T47D (cell line): ENCODE data around the gene ZNF181.

Source experiments
- DNase-seq, 2 experiments: peaks; one replicate each; pipeline versions ENCODE4 v3.0.0 to v3.0.0-alpha.2; 2011 to 2012; ENCODE audit warnings: low read depth in 1 of 2, low spot score in 1 of 2
- JUND ChIP-seq: IDR thresholded peaks from 2 replicates; pipeline ENCODE4 v1.6.1; 2012; ENCODE audit warnings: low read depth
- in situ Hi-C: cut with HindIII; loops from 2 replicates; pipeline ENCODE4 v1.10.0; 2016; ENCODE audit warnings: low sequenced_read_pairs, low pct_unique_long_range_greater_than_20kb

ZNF181 gene

DNA sequence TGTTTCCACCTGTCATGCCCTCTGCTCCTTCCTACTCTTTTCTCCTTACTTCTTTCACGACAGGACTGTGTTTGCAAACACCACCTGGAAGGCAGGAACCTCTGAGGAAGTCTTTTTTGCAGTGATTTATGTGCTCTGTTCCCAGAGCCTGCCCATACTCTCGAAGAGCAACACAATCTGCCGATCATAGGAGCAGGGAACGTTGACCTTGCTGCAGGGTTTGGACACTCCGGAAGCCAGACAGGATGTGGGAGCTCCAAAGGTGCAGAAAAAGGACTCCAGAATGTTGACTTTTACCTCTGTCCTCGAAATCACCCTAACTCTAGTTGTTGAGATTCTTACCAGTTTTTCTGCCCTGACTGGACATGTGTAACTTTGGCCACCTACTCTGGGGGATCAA, 8.6 kb upstream of the ZNF181 start:
- DNase-seq = peak in 1 of 2 experiments; percentile 44
- no peak for TF ChIP-seq JUND
- in situ Hi-C loops = no loop called here

DNA sequence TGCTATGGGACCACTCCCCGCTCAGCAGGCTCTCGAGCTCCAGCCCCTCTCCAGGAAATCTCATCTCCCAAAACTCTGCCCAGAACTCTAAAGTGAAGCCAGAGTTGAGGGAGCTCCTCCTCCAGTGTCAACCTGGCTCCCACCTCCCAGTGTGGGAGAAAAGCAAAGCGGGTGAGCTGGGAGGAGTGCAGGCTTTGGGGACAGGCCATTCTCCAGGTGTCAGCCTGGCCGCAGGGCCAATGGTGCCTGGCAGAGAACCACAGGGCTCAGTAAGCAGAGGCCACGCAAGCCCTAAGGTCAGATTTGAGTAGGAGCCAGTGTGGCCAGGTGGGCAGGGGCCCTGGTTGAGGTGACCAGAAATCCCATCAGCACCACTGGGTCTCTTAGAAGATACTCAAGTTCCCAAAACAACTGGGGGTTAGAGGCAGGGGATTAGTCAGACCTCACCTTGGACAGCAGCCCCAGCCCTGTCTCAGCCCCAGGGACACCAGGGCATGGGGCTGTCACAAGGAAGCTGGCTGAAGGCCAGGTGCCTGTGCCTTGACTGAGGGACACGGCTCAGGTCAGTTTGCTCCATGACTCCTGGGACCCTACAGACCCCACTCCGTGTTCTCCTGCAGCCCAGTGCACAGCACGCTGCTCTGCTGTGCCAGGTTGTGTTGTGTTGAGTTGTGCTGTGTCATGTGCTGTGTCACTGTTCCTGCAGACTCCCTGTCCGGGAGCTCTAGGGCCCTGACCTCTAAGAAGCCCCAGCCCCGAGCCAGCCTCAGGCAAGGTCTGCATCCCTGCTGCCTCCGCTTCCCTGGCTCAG, 2.8 kb upstream of the ZNF181 start:
- DNase-seq = peak in 1 of 2 experiments; percentile 9
- no peak for TF ChIP-seq JUND
- in situ Hi-C loops = no loop called here

- in situ Hi-C loops = no loop called here
- no peak for DNase-seq
- no peak for TF ChIP-seq JUND
These were observed 2.1 kb upstream of the ZNF181 start for GRCh38 chr19:34731964-34732363.

GRCh38 chr19:34732612-34733211, 1.3 kb upstream of the ZNF181 start:
- no peak for DNase-seq
- in situ Hi-C loops = no loop called here
- TF ChIP-seq JUND = no peak

DNA sequence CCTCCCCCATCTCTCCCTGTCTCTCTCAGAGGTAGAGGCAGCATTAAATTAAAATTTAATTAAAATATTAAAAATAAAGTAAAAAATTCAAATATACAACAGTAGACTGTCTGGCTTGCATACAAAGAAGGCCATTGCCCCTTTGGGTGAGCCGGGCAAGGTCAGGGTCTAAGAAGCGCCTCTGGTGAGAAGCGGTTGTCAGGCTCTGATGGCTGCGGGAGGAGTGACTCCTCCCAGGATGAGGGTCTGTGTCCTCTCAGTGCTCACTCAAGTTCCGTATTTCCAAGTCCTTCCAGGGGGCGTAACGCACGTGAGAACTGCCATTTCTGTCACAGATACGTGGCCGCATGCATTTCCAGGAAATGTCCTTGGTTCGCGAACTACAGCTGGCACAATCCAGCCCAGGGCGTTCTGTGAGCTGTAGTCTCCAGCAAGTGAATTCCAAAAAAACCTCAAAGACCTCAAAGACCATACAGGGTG, 737 bp upstream of the ZNF181 start:
- in situ Hi-C loops = no loop called here
- DNase-seq = no peak

DNA sequence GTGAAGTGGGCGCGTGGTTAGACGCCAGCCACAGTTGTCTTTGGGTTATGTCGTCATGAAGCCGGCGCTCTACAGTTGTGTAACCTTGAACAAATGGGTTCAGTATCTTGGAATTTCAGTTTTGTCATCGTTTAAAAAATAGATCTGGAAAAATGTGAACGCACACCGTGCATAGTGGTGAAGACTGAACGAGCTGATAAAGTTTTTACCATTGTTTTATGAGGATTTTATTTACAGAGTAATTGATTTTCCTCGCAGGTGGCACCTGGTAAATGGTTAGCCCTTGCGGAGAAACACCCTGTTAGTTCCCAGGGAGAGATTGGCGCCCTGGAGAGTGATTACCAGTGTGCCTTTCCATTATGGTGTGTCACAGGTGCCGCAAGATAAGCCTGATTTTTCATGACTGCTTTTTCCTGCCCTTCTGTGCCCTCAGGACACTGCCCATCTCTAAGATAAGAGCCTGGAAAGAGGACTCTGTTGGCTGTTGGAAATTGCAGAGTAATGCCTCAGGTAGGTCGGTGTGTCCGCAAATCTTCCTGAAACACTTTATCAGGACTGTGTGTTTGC, 577 bp downstream of the ZNF181 start:
- TF ChIP-seq JUND = no peak
- peak in 1 of 2 experiments; percentile 23 for DNase-seq

More for the DNA sequence above, 737 bp upstream of the ZNF181 start:
- no peak for TF ChIP-seq JUND

DNA sequence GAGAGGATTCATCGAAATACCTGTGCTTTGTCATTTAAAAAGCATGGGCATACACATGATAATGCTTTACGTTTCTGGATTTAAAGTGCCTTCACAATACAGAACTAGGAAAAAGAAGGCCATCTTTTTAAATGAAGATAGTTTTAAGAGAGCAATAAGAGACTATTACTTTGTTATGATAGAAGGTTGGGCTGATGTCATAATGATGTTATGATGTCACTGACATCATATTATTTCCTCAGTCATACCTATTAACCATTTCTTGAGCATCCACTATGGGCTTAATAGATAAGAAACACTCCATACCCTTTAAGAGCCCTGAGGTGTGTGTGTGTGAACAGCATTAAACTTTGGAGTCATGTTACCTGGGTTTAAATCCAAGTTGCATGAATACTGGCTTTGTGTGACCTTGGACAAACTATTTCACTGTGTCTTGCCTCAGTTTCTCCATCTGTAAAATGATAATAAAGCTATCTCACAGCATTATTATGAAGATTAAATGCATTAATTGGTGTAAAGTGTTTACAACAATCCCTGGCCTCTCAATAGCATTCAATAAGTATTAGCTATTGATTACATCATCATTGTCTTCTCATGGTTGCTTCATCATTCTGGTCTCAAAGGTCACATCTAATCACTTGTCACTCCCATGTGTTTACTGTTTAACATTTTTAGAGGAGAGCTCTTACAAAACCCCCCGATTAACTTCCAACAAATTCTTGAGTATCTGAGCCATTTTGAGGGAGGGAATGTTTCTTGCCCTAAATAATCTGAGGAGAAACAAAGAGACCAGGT, 11.1 kb downstream of the ZNF181 start:
- no peak for DNase-seq
- TF ChIP-seq JUND = no peak
- in situ Hi-C loops = no loop called here

More for the DNA sequence above, 577 bp downstream of the ZNF181 start:
- in situ Hi-C loops = no loop called here

DNA sequence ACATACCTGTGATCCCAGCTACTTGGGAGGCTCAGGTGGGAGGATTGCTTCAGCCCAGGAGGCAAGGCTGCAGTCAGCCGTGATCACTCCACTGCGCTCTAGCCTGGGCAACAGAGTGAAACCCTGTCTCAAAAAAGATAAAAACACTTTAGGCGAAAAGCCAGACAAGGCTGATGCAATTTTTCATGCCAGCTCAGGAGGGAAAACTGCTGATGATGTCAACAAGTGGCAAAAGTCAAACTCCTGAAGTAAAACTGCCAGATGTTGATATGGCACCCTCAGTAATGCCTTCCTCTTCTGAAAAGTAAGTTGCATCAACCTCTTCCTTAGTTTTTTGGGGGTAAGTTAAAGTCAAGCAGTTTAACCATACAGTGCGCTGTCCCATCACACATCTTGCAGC, 23.4 kb downstream of the ZNF181 start:
- TF ChIP-seq JUND = no peak
- in situ Hi-C loops = no loop called here
- DNase-seq = no peak

DNA sequence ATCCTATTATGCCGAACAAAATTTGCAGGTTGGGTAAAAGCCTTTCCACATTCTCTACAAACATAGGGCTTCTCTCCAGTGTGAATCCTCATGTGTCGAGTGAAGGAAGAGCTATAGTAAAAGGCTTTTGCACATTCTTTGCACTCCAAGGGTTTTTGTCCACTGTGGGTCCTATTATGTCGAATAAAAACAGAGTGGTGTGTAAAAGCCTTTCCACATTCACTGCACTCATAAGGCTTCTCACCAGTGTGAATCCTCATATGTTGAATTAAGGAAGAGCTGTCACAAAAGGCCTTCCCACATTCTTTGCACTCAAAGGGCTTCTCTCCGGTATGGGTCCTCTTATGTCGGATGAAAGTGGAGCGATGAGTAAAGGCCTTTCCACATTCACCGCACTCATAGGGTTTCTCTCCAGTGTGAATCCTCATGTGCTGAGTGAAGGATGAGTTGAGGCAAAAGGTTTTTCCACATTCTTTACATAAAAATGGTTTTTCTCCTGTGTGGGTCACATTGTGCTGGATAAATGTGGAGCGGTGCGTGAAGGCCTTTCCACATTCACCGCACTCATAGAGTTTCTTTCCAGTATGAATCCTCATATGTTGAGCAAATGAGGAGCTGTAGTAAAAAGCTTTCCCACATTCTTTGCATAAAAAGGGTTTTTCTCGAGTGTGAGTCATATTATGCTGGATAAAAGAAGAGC, 25.3 kb downstream of the ZNF181 start:
- in situ Hi-C loops = no loop called here
- no peak for DNase-seq
- no peak for TF ChIP-seq JUND

DNA sequence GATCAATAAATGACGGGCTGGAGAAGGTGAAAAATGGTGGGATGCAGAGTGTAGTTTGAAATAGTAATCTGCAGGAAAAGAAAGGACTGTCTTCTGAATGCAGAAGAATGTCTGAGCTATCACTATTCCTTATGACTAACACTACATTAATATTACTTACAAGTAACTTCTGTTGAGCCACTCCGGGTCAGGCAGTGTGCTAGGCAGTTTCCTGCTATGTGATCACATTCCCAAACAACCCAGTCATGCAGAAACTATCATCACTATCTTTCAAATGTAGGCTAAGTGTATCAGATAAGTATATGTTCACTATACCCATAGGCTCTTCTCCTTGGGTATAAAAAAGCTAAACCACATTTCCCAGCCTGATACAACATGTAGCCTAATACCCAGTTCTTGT, 32.3 kb downstream of the ZNF181 start:
- no peak for DNase-seq

GRCh38 chr19:34767951-34768350, 33.9 kb downstream of the ZNF181 start:
- in situ Hi-C loops = no loop called here
- TF ChIP-seq JUND = no peak
- DNase-seq = no peak

More for the DNA sequence above, 32.3 kb downstream of the ZNF181 start:
- no peak for TF ChIP-seq JUND
- in situ Hi-C loops = no loop called here
